PC-9 (cell line): Measurements from ENCODE around the gene IL1RAPL1. TPM values are rescaled to one million over a fixed set of nuclear protein-coding genes. Genes with fewer than 3 reads are reported as not detected.

Experiments used
- BruUV-seq: library from RNA; stranded (reverse); fragments of 400-500 nt; replicated peaks from 2 replicates; lab custom pipeline; 2021; lab: Mats Ljungman, UMichigan
- CTCF ChIA-PET: fragments of 300-600 bp; sonication (Branson Sonifier 250); formaldehyde crosslinking; loops from one replicate; lab custom pipeline; 2022; ENCODE audit warnings: antibody characterized with exemption; lab: Charles Lee
- POLR2A ChIA-PET: fragments of 300-600 bp; sonication (Branson Sonifier 250); formaldehyde crosslinking; loops from one replicate; lab custom pipeline; 2022; ENCODE audit warnings: antibody characterized with exemption; ENCODE audit not compliant: unreplicated experiment; lab: Charles Lee
- DNase-seq, 2 experiments: peaks; one replicate each; pipeline versions ENCODE4 v3.0.0 to v3.0.0-alpha.2; 2015 to 2022; ENCODE audit warnings: mixed read lengths in 1 of 2
- H2AFZ ChIP-seq: fragments of 200-600 bp; sonication (generic); 2 replicates; pipeline ENCODE4 v1.8.1; 2017; ENCODE audit warnings: antibody characterized with exemption
- H3F3A ChIP-seq: fragments of 200-600 bp; sonication (generic); 2 replicates; pipeline ENCODE4 v1.8.1; 2017; ENCODE audit warnings: antibody characterized with exemption, mild to moderate bottlenecking, low read depth; ENCODE audit not compliant: insufficient read depth
- H3K27ac ChIP-seq: fragments of 200-600 bp; sonication (generic); 2 replicates; pipeline ENCODE4 v1.6.1; 2016; ENCODE audit warnings: mixed run types
- H3K27me3 ChIP-seq: fragments of 200-600 bp; sonication (generic); 2 replicates; pipeline ENCODE4 v1.6.1; 2016; ENCODE audit warnings: low read depth, mixed run types; ENCODE audit not compliant: insufficient read depth
- H3K36me3 ChIP-seq: fragments of 200-600 bp; sonication (generic); 2 replicates; pipeline ENCODE4 v1.6.1; 2016; ENCODE audit warnings: low read depth, mixed run types
- H3K4me1 ChIP-seq: fragments of 200-600 bp; sonication (generic); replicated peaks from 2 replicates; pipeline ENCODE4 v1.6.1; 2016; ENCODE audit warnings: mixed run types; ENCODE audit not compliant: insufficient read depth
- H3K4me2 ChIP-seq: fragments of 200-600 bp; sonication (generic); 2 replicates; pipeline ENCODE4 v1.6.1; 2017; ENCODE audit warnings: mixed run types
- H3K4me3 ChIP-seq: fragments of 200-600 bp; sonication (generic); 2 replicates; pipeline ENCODE4 v1.6.1; 2016; ENCODE audit warnings: mixed run types
- H3K79me2 ChIP-seq: fragments of 200-600 bp; sonication (generic); 2 replicates; pipeline ENCODE4 v1.6.1; 2017; ENCODE audit warnings: low read depth, mixed run types
- H3K9me2 ChIP-seq: fragments of 200-600 bp; sonication (generic); 2 replicates; pipeline ENCODE4 v1.8.1; 2017; ENCODE audit warnings: mild to moderate bottlenecking; ENCODE audit not compliant: insufficient read depth
- H3K9me3 ChIP-seq: fragments of 200-600 bp; sonication (generic); 2 replicates; pipeline ENCODE4 v1.8.1; 2016; ENCODE audit warnings: low read depth; ENCODE audit not compliant: insufficient read depth
- H4K20me1 ChIP-seq: fragments of 200-600 bp; sonication (generic); 2 replicates; pipeline ENCODE4 v1.8.1; 2017; ENCODE audit not compliant: insufficient read depth
- EZH2 ChIP-seq: fragments of 200-600 bp; sonication (generic); IDR thresholded peaks from 2 replicates; pipeline ENCODE4 v1.8.0; 2017; ENCODE audit warnings: antibody characterized with exemption, low read depth
- intact Hi-C: fragments of 100-400 bp; cut with micrococcal nuclease; formaldehyde crosslinking; loops from one replicate; pipeline ENCODE4 v1.10.0; 2022; ENCODE audit not compliant: unreplicated experiment
- total RNA-seq: library from RNA; stranded (reverse); gene quantifications from 2 replicates; pipeline ENCODE4 v1.2.3, GENCODE V29; 2021
- TF ChIP-seq, protein P1 (sequence below): fragments of 200-600 bp; sonication (generic); conservative IDR thresholded peaks from 2 replicates; pipeline ENCODE4 v1.6.1; 2017; ENCODE audit warnings: mixed run types, antibody characterized with exemption, mild to moderate bottlenecking, moderate library complexity

IL1RAPL1 gene
- total RNA-seq, 1 experiment from 2014 or later = 0.26 TPM

- Histone ChIP-seq H3K4me3 (no peak overlapping the region), H3K4me2 (no peak overlapping the region), H3K27me3 (no peaks in the 10 kb centered on the region), H3K27ac (no peak overlapping the region), H3K9me3 (no peaks in the 10 kb centered on the region), H3F3A (no peaks in the 10 kb centered on the region), H3K4me1 (no peaks in the 10 kb centered on the region), H3K36me3 (no peaks in the 10 kb centered on the region), H3K79me2 (no peaks in the 10 kb centered on the region), H4K20me1 (no peaks in the 10 kb centered on the region), H2AFZ (no peak overlapping the region), H3K9me2 (no peaks in the 10 kb centered on the region)
- DNase-seq = no peak
- no TSS peak for BruUV-seq
- intact Hi-C loops = no loop called here
- CTCF ChIA-PET = no interaction called here
- POLR2A ChIA-PET = no interaction called here
- TF ChIP-seq, protein P1, sequence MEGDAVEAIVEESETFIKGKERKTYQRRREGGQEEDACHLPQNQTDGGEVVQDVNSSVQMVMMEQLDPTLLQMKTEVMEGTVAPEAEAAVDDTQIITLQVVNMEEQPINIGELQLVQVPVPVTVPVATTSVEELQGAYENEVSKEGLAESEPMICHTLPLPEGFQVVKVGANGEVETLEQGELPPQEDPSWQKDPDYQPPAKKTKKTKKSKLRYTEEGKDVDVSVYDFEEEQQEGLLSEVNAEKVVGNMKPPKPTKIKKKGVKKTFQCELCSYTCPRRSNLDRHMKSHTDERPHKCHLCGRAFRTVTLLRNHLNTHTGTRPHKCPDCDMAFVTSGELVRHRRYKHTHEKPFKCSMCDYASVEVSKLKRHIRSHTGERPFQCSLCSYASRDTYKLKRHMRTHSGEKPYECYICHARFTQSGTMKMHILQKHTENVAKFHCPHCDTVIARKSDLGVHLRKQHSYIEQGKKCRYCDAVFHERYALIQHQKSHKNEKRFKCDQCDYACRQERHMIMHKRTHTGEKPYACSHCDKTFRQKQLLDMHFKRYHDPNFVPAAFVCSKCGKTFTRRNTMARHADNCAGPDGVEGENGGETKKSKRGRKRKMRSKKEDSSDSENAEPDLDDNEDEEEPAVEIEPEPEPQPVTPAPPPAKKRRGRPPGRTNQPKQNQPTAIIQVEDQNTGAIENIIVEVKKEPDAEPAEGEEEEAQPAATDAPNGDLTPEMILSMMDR = no peak
- no peak for TF ChIP-seq EZH2
Observed at GRCh38 chrX:29890646-29891200, 1303.5 kb downstream of the IL1RAPL1 start.

GRCh38 chrX:29902004-29902403 is 1314.8 kb downstream of the IL1RAPL1 start:
- Histone ChIP-seq H3K9me3 (no peaks in the 10 kb centered on the region), H3K4me1 (no peaks in the 10 kb centered on the region), H3K27me3 (no peaks in the 10 kb centered on the region), H3K27ac (no peak overlapping the region), H2AFZ (no peak overlapping the region), H3K4me3 (no peak overlapping the region), H3F3A (no peaks in the 10 kb centered on the region), H3K4me2 (no peak overlapping the region), H4K20me1 (no peaks in the 10 kb centered on the region), H3K36me3 (no peaks in the 10 kb centered on the region), H3K79me2 (no peaks in the 10 kb centered on the region), H3K9me2 (no peaks in the 10 kb centered on the region)
- no peak for DNase-seq
- intact Hi-C loops = loop anchor here (5.0 kb wide), 1 partner anchor 1625 kb away; no protein-coding TSS in a partner anchor
- POLR2A ChIA-PET = no interaction called here
- CTCF ChIA-PET = no interaction called here
- BruUV-seq = no TSS peak
- TF ChIP-seq, protein P1 = no peak
- TF ChIP-seq EZH2 = no peak

DNA sequence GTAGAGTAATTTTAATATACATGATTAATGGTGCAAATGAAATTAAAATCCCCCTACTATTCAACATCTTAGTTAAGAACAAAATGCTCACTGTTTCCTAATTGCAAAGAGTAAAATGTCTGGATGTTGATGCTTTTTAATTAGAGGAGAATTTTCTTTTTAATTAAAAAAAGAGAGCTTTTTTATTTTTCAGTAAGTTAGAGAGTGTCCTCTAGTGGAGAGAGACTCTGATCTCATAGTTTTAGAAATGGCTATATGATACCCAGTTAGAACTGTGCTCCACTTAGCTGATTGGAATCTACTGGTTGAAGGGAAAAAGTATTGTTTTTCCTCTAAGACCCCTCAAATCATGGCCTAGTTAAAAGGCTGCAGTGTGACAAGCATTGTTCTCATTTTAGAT is 1316.1 kb downstream of the IL1RAPL1 start:
- no peaks in the 10 kb centered on the region for H3K9me2 ChIP-seq
- BruUV-seq = no TSS peak
- intact Hi-C loops = loop anchor here (5.0 kb wide), 1 partner anchor 1626 kb away; no protein-coding TSS in a partner anchor
- H3K9me3 ChIP-seq = no peaks in the 10 kb centered on the region
- no peaks in the 10 kb centered on the region for H4K20me1 ChIP-seq
- no peak for DNase-seq
- H3K4me3 ChIP-seq = no peak overlapping the region
- H2AFZ ChIP-seq = no peak overlapping the region
- TF ChIP-seq, protein P1 = peak; percentile 42; the same call in 1 of the 2 replicates
- no peak for TF ChIP-seq EZH2
- H3K36me3 ChIP-seq = no peaks in the 10 kb centered on the region
- H3F3A ChIP-seq = no peaks in the 10 kb centered on the region
- no peak overlapping the region for H3K27ac ChIP-seq
- H3K27me3 ChIP-seq = no peaks in the 10 kb centered on the region
- POLR2A ChIA-PET = no interaction called here
- H3K4me1 ChIP-seq = no peaks in the 10 kb centered on the region
- H3K79me2 ChIP-seq = no peaks in the 10 kb centered on the region
- H3K4me2 ChIP-seq = no peak overlapping the region
- CTCF ChIA-PET = interaction anchor here (0.7 to 0.9 kb wide), 2 partner anchors 16 to 293 kb away, joined by 3 to 4 read pairs; no protein-coding TSS in a partner anchor
